ENCODE data around the gene ZNF3.
"Not testable (repeated sequence)": the region's sequence is repeated elsewhere in the genome, so short reads cannot be mapped to it uniquely, and the experiment has no call there.

The ZNF3 gene

DNA sequence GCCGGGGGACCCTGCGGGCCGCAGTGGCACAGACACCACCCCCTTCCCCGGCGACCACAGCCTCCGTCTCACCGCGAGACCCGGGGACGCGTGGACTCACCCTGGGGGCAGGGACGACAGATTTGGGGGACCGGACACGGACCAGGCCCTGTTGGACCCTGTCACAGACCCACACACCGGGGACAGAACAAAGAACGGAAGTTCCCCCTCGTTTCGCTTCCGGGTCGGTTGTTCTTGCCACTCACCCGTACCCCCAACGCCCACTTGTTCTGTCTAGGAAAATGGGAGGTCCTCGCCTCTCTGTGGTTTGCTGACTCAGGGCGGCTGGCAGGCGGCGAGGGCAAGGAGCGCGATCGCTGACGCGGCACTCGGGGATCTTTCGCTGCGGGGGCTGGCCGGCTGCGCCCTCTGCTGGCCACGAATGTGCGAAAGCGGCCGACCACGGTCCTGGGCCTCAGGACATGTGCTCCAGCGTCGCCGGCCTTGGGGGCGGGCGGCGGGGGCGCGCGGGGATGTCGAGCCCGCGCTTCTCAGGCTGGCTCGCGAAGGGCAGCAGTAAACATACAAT, at the start of gene ZNF3:
ZNF3 (minus strand) TSS at position 189 of the 568 bp plus-strand sequence. CDS start 4,366 bp downstream, outside the sequence.
- DNase-seq: peak; percentile 99

DNA sequence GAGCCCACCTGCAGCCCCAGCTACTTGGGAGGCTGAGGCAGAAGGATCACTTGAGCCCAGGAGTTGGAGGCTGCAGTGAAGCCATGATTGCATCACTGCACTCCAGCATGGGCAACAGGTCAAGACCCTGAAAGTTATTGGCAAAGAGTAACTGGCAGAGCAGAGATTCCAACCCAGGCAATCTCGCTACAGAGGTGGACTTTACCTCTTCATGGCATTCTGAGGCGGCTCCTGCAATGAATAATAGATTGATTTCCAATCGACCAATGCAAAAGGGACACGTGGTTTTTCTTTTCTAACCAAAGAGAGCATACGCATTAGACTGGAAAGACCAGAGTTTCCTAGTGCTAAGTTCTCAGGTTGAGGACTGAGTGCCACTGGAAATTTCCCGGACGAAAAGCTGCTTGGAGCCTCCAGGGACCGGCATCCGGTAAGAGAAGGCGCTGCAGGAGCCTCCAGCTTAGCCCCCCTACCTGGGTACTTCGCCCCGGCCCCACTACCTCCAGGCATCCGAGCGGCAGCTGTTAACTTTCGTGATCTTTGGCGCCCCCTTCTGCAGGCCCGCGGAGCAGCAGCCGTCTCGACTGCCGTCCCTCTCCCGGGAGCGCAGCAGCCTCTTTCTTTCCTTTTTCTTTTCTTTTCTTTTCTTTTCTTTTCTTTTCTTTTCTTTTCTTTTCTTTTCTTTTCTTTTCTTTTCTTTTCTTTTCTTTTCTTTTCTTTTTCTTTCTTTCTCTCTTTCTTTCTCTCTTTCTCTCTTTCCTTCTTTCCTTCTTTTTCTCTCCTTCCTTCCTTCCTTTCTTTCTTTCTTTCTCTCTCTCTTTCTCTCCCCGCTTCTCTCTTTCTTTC, 49.3 kb upstream of the ZNF3 start:
- peak; percentile 89 for DNase-seq

DNA sequence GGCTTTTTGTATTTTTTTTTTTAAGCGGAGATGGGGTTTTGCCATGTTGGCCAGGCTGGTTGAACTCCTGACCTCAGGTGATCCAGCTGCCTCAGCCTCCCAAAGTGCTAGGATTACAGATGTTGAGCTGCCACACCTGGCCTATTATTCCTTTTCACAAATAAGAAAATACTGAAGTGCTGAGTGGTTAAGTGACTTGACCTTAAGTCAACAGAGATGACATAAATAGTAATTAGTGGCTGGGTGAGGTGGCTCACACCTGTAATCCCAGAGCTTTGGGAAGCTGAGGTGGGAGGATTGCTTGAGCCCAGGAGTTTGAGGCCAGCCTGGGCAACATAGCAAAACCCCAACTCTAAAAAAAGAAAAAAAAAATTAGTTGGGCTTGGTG, 48.7 kb upstream of the ZNF3 start:
- not testable (repeated sequence) for DNase-seq

DNA sequence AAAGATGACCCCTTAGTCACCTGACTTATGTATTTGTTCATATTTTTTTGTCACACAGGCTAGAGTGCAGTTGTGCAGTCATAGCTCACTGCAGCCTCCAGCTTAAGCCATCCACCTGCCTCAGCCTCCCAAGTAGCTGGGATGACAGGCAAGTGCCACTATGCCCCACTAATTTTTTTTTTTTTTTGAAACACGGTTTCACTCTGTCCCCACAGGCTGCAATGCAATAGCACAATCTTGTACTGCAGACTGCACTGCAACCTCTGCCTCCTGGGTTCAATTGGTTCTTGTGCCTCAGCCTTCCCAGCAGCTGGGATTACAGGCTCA, 47.1 kb upstream of the ZNF3 start:
- no peak for DNase-seq

DNA sequence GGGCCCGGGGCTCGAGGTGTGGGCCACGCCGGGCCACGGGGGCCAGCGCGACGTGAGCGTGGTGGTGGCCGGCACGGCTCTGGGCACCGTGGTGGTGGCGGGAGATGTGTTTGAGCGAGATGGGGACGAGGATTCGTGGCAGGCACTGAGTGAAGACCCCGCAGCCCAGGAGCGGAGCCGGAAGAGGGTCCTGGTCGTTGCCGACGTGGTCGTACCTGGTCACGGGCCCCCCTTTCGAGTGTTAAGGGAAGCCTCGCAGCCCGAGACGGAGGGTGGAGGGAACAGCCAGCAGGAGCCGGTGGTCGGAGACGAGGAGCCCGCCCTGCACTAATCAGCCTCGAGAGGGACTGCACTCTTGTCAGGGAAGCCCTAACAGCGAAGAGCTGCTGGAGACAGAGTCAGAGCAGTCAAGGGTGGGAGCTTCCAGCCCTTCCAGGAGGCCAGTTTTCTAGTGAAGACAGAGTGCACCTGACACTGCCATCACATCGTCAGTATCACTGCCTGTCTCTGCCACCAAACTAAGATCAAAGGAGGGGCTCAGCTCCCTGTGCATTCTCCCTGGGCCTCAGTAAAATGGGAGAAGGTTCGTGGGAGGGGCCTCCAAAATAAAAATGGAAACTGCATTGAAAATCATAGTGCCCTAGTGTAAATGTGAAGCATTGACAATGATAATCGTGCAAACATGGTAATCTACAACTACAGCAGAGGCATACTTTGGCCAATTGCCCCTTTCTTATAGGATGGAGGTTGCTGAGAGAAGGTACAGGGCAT, 46.5 kb upstream of the ZNF3 start:
- peak; percentile 61 for DNase-seq

DNA sequence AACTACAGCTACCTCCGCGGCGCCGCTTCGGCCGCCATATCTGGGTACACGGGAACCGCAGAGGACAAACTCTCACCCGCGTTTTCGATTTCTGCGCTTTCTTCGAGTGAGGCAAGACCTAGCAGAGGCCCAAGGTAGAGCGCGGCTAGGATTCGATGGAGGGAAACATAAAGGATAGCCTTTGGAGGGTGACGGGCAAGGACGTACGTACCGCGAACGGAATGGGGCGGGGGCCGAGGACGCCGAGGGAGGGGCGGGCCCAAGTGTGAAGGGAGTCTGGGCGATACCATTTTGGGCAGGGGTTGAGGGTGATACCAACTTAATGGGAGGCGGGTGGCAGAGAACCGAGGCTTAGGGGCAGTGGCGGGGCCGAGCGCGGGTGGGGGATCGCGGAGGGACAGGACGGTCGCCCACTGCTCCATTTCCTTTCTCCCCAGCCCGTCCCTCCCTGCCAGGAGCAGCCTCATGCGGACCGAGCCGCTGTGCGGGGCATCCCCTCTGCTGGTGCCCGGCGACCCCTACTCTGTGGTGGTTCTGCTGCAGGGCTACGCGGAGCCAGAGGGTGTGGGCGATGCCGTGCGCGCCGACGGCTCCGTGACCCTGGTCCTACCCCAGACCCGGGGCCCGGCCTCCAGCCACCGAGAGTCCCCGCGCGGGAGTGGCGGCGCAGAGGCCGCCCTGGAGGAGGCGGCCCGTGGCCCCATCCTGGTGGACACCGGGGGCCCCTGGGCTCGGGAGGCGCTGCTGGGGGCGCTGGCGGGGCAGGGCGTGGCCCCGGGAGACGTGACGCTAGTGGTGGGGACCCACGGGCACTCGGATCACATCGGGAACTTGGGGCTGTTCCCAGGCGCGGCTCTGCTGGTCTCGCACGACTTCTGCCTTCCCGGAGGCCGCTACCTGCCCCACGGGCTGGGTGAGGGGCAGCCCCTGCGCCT, 45.7 kb upstream of the ZNF3 start, which contains the start of gene MBLAC1:
MBLAC1 (plus strand) TSS at position 37 of the 935 bp plus-strand sequence; CDS start at position 466, 429 bp downstream.
- peak; percentile 96 for DNase-seq

DNA sequence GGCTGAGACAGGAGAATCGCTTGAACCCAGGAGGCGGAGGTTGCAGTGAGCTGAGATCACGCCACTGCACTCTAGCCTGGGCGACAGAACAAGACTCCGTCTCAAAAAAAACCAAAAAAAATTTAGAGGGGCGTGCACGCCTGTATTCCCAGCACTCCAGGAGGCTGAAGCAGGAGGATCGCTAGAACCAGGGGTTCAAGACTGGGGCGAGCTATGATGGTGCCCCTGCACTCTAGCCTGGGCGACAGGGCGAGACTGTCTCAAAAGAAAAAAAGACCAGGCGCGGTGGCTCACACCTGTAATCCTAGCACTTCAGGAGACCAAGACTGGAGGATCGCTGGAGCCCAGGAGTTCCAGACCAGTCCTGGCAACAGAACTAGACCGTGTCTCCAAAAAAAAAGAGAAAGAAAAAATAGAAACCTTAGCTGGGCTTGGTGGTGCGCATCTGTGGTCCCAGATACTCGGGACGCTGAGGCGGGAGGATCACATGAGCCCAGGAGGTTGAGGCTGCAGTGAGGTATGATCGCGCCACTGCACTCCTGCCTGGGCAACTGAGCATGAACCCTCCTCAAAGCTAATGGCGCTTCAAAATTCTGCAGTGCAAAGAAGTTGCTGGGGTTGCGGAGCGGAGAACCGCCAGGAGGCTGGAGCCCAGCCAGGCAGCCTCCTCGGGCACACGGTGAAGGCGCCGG, 44.9 kb upstream of the ZNF3 start:
- DNase-seq: no peak

DNA sequence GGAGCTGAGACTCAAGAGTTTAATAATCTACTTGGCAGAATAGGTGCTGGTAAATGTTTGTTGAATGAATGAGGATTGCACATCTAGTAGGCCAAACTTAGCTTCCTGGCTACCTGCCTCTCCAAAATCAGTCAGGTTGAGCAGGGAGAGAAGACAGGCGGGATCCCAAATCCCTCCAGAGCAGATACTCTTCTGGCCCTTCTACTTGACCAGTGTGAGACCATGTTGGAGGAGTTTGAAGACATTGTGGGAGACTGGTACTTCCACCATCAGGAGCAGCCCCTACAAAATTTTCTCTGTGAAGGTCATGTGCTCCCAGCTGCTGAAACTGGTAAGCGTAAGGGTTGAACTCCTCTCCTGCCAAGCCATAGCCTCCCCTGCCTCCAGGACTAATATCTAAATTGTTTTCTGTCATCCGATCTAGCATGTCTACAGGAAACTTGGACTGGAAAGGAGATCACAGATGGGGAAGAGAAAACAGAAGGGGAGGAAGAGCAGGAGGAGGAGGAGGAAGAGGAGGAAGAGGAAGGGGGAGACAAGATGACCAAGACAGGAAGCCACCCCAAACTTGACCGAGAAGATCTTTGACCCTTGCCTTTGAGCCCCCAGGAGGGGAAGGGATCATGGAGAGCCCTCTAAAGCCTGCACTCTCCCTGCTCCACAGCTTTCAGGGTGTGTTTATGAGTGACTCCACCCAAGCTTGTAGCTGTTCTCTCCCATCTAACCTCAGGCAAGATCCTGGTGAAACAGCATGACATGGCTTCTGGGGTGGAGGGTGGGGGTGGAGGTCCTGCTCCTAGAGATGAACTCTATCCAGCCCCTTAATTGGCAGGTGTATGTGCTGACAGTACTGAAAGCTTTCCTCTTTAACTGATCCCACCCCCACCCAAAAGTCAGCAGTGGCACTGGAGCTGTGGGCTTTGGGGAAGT, 43.0 kb upstream of the ZNF3 start:
- DNase-seq: no peak

DNA sequence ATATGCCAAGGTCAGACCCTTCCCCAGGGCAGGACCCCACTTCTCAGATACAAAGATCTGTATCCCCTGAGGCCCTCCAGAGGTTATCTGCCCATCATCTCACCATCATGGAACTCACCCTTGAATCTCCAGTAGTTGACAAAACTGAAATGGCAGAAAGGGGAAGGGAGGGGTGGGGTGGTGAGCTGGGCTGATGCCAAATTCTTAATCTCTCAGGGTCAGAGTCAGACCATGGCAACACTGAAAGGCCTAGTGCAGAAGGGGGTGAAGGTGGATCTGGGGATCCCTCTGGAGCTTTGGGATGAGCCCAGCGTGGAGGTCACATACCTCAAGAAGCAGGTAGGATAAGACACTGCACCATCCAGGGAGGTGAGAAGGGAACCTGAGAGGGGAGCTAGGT, 41.0 kb upstream of the ZNF3 start:
- no peak for DNase-seq

DNA sequence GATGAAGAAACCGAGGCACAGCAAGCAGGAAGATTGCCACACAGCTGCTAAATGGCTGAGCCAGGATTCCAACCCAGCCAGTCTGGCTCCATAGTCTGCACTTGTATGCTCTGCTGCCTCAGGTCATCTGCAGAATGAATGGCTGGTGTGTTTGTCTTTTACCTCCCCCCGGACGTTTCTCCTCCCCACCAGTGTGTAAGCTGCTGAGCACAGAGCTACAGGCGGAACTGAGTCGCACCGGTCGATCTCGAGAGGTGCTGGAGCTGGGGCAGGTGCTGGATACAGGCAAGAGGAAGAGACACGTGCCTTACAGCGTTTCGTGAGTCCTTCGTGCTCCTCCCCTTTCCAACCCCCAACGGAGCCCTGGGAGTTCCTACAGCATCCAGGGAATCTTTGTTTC, 40.5 kb upstream of the ZNF3 start:
- DNase-seq: no peak

DNA sequence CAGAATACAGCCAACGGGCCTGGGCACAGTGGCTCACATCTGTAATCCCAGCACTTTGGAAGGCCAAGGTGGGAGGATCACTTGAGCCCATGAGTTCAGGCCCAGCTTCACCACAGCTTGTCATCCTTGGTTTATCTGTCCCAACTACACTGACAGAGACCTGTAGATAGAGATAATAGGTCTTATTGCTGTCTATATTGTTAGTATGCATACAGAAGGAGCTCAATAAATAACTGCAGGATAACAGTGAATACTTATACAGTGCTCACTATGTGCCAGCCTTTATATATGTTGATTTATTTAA, 39.2 kb upstream of the ZNF3 start:
- DNase-seq: no peak

DNA sequence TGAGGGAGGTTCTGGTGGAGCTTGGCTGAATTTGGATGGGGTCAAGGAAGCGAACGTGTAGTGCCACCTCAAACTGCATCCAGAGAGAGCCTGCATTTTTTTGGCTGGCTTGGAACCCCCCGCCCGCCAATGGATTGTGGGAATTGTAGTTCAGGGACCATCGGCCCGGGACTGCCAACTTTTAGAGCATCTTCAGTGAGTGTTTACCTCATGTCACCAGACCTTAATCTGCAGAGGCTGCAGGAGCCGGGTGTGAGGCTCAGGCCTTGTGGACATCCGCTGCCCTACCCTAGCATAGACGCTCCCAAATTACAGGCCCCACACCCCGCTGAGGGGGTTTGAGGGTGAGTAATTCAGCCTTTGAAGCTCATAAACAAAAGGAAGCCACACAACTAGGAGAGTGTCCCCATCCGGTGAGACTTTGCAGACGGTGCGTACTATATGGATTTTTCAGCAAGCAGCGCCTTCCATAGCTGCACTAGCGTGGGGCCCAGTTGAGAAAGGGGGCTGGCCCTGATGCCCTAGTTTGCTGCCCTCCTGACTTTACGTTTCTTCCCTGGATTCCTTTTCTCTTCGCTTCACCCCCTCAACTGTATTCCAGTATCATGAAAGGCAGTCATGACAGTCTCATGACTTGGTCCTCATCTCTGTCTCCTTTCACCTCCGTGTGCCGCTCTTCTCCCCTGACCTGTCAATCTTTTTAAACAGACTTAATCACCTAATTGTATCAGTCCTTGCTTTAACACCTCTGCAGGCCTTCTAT, 38.6 kb upstream of the ZNF3 start:
- DNase-seq: peak; percentile 77

DNA sequence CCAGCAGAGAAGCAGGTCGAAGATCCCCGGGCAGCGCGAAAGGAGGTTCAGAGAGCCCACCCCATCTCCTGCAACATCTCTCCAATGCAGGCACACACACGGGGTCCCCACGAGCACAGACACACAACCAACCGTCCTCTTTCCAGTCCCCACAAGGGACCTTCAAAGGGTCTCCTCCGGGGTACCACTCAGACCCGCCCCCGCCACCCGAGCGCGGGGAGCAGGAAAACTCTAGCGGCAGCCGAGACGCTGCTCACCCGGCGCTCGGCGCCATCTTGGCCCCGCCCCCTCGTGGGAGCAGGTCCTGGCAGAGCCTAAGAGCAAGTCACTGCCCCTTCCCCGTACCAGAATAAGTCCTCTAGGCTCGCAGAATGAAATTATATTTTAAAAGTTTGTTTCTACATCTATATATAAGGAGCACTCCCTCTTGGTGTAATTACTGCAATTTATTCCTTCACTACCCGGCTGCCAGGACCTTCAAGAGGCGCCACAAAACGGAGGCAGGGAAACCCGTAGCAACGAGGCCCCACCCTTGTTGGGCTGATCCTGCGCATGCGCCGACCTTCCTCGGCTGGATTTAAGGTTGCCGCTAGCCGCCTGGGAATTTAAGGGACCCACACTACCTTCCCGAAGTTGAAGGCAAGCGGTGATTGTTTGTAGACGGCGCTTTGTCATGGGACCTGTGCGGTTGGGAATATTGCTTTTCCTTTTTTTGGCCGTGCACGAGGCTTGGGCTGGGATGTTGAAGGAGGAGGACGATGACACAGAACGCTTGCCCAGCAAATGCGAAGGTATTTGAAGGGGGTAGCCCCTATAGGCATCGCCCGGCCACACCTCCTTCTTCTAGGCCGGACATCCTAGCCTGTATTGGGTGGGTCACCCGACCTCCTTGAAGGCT, 37.8 kb upstream of the ZNF3 start, which contains the start of the genes CNPY4 and TAF6:
CNPY4 (plus strand) TSS at position 563 of the 898 bp plus-strand sequence; CDS start at position 674, 111 bp downstream.
TAF6 (minus strand) TSS at position 287 of the 898 bp plus-strand sequence. CDS start 5,149 bp downstream, outside the sequence.
- DNase-seq: peak; percentile 98

DNA sequence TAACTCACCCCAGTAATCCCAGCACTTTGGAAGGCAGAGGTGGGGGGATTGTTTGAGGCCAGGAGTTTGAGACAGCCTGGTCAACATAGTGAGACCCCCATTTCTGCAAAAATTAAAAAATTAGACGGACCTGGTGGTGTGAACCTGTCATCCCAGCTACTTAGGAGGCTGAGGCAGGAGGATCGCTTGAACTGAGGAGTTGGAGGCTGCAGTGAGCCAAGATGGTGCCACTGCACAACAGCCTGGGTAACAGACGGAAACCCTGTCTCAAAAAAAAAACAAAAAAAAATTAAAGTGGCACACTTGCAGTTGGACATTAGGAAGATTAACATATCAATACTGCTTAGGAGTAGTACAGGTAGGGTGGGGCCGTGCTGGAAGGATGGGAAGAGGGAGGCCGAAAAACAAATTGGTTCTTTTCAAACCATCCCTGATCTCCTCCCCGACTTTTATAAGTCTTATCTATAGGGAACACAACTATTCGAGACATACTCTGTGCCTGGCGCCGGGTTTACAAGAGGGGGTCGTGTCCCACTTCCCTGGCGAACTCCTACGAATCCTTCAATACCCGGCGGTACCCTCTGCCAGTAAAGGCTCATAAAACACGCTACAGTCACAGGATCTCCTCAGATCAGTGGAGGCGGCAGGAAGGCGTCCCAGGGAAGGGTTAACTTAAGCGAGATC, 37.0 kb upstream of the ZNF3 start:
- peak; percentile 65 for DNase-seq

DNA sequence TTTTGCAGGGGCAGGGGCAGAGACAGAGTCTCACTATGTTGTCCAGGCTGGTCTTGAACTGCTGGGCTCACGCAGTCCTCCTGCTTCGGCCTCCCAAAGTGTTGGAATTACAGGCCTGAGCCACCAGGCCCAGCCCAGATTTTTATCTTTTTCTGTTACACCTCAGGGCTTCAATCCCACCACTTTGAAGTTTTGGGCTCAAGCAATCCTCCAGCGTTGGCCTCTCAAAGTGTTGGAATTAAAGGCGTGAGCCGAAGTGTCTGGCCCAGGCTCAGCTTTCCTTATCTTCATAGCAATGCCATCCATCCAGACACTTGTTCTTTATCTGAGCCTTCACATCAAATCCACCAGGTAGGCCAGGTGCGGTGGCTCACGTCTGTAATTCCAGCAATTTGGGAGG, 33.5 kb upstream of the ZNF3 start:
- DNase-seq: no peak

DNA sequence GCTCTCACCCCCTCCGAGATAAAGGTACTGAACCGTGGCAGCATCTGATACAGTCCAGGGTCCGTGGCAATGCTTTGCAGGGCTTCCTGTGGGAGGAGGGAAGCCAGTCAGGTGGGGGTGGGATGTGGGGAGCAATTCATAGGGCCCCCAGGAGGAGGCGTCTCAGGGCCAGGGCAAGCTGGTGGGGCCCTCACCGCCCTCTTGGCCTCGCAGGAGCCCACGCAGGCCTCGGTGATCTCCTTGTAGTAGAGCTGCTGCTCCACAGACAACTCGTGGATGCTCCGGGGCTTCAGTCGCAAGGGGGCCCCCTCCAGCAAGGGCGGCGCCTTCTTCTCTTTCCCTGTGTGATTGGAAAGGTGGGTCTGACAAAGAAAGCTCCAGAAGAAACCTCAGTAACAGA, 30.4 kb upstream of the ZNF3 start:
- DNase-seq: no peak

DNA sequence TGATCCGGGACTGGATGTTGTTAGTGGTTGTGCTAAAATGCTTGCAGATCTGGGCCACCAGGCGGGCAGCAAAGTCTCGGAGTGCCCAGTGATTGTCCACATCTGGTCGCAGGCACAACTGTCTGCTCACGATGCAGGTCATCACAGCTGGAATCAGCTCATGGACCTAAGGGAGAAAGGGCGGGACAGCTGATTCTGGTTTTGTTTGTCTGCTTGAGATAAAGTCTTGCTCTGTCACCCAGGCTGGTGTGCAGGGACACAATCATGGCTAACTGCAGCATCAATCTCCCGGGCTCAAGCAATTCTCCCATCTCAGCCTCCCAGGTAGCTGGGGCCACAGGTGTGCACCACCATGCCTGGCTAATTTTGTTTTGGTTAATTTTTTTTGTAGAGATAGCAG, 29.6 kb upstream of the ZNF3 start:
- no peak for DNase-seq

DNA sequence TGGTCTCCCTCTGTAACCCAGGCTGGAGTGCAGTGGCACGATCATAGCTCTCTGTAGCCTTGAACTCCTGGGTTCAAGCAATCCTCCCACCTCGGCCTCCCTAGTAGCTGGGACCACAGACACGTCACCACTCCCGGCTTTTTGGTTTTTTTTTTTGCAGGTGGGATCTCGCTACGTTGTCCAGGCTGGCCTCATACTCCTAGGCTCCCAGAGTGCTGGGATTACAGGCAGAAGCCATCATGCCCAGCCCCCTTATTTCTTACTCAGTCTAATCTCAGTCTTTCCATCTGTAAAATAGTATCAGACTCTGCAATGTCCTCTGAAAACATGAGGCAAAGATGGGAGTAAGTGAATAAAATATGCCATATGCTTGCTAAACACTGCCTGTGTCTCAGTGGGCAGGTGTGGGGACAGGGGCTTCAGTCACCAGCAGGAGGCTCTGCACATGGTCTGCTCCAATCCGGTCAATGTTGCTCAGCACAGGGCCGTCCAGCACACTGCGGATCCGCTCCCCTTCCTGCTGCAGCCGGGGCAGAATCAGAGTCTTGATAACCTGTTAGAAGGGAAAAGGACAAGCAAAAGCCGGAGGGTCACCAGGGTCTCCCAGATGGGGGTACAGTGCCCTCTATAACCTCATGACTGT, 28.1 kb upstream of the ZNF3 start:
- peak; percentile 31 for DNase-seq

Measured in NCI-H82 (cell line).